Endodermal cell (in vitro differentiated cells): ENCODE measurements around the gene MYBPC3. TPM values are rescaled to one million over a fixed set of nuclear protein-coding genes. Genes with fewer than 3 reads are reported as not detected.

Experiments used
- DNase-seq: peaks from one replicate; pipeline ENCODE4 v3.0.0-alpha.2; 2017
- H3K27ac ChIP-seq: 2 replicates; pipeline ENCODE4 v1.5.1; 2013; ENCODE audit warnings: mild to moderate bottlenecking, low read depth, low read length, moderate library complexity
- H3K27me3 ChIP-seq: 2 replicates; pipeline ENCODE4 v1.6.1; 2013; ENCODE audit warnings: mild to moderate bottlenecking, low read length, moderate library complexity; ENCODE audit not compliant: insufficient read depth, control insufficient read depth, poor library complexity, severe bottlenecking
- H3K36me3 ChIP-seq: 2 replicates; pipeline ENCODE4 v1.7.0; 2013; ENCODE audit warnings: mild to moderate bottlenecking, low read length, moderate library complexity; ENCODE audit not compliant: control insufficient read depth, insufficient read depth
- H3K4me1 ChIP-seq: one replicate; pipeline ENCODE4 v1.7.0; 2013; ENCODE audit warnings: low read length; ENCODE audit not compliant: control insufficient read depth, insufficient read depth
- H3K4me3 ChIP-seq: 2 replicates; pipeline ENCODE4 v1.5.1; 2013; ENCODE audit warnings: mild to moderate bottlenecking, low read length, moderate library complexity
- H3K9ac ChIP-seq: 2 replicates; pipeline ENCODE4 v1.6.1; 2013; ENCODE audit warnings: mild to moderate bottlenecking, low read length, moderate library complexity; ENCODE audit not compliant: poor library complexity, severe bottlenecking; ENCODE audit errors: extremely low read depth
- H3K9me3 ChIP-seq: 2 replicates; pipeline ENCODE4 v1.6.1; 2013; ENCODE audit warnings: mild to moderate bottlenecking, low read length, moderate library complexity; ENCODE audit not compliant: control insufficient read depth
- H3K27ac Mint-ChIP-seq: 2 replicates; pipeline ENCODE4 v1.8.0; 2020; ENCODE audit warnings: mixed read lengths
- H3K27me3 Mint-ChIP-seq: 2 replicates; pipeline ENCODE4 v1.8.0; 2021; ENCODE audit warnings: mild to moderate bottlenecking, mixed read lengths; ENCODE audit not compliant: insufficient read depth
- H3K36me3 Mint-ChIP-seq: 2 replicates; pipeline ENCODE4 v1.8.0; 2020; ENCODE audit warnings: low read depth, mixed read lengths
- H3K4me1 Mint-ChIP-seq: 2 replicates; pipeline ENCODE4 v1.8.0; 2020; ENCODE audit warnings: mixed read lengths
- H3K4me3 Mint-ChIP-seq: 2 replicates; pipeline ENCODE4 v1.8.0; 2020; ENCODE audit warnings: mild to moderate bottlenecking, moderate library complexity, mixed read lengths
- H3K9me3 Mint-ChIP-seq: 2 replicates; pipeline ENCODE4 v1.8.0; 2020; ENCODE audit warnings: mild to moderate bottlenecking, mixed read lengths
- WGBS, 2 experiments: methylation state at CpG; one replicate each; pipeline versions ENCODE4 v1.1.5 to v1.1.7; 2013; ENCODE audit warnings: missing lambda C conversion rate in 2 of 2, mixed read lengths in 1 of 2; ENCODE audit not compliant: insufficient coverage in 1 of 2, insufficient read length in 1 of 2; 5-methylcytosine and 5-hydroxymethylcytosine counted together
- total RNA-seq, 2 donors: library from RNA; stranded (reverse); fragmentation: NEBNext Ultra II Directional in 1 of 2; extraction: Animal tissue kit (Norgen Biotek cat#: 25700) in 1 of 2; gene quantifications; 2 replicates in 1 of 2; 3 replicates in 1 of 2; pipeline ENCODE4 v1.2.1, GENCODE V29; 2021
- TF ChIP-seq, protein P1 (sequence below): fragments of 200-600 bp; sonication (generic); conservative IDR thresholded peaks from 2 replicates; pipeline ENCODE4 v1.5.0; 2021; ENCODE audit warnings: antibody characterized with exemption, mild to moderate bottlenecking

MYBPC3 gene
- total RNA-seq, 2 donors from 2014 or later = 0.07 TPM; not detected in 1

DNA sequence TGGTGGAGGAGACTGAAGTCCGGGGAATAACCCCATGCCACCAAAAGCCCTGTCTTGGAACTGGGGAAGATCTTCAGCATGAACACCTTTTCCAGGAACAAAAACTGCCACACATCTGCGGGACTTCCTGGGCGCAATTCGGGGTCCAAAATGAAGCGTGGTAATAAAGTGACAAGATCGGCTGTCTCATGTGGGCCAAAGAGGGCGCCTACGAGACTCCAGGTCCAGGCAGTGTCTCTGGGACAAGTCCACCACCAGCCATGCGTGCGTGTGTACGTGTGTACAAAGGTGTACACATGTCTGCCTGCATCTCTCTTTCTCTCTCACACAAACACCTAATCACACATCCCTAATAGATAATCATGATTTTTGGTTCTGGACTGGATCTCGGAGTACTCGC lies 8.9 kb upstream of the MYBPC3 start:
- Histone ChIP-seq H3K4me3 (no peak overlapping the region), H3K36me3 (no peaks in the 10 kb centered on the region), H3K9me3 (peaks cover 8% of the 10 kb centered on the region), H3K9ac (no peak overlapping the region), H3K4me1 (no peaks in the 10 kb centered on the region), H3K27me3 (no peaks in the 10 kb centered on the region), H3K27ac (no peak overlapping the region)
- Mint-ChIP-seq H3K9me3 (no peaks in the 10 kb centered on the region), H3K4me1 (no peaks in the 10 kb centered on the region), H3K4me3 (no peak overlapping the region), H3K36me3 (no peaks in the 10 kb centered on the region), H3K27me3 (no peaks in the 10 kb centered on the region), H3K27ac (no peak overlapping the region)
- TF ChIP-seq, protein P1, sequence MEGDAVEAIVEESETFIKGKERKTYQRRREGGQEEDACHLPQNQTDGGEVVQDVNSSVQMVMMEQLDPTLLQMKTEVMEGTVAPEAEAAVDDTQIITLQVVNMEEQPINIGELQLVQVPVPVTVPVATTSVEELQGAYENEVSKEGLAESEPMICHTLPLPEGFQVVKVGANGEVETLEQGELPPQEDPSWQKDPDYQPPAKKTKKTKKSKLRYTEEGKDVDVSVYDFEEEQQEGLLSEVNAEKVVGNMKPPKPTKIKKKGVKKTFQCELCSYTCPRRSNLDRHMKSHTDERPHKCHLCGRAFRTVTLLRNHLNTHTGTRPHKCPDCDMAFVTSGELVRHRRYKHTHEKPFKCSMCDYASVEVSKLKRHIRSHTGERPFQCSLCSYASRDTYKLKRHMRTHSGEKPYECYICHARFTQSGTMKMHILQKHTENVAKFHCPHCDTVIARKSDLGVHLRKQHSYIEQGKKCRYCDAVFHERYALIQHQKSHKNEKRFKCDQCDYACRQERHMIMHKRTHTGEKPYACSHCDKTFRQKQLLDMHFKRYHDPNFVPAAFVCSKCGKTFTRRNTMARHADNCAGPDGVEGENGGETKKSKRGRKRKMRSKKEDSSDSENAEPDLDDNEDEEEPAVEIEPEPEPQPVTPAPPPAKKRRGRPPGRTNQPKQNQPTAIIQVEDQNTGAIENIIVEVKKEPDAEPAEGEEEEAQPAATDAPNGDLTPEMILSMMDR = no peak
- WGBS, 2 experiments = 91 to 96% methylated on average over 9 to 13 of the region's 13 CpGs
- DNase-seq = peak; percentile 47

DNA sequence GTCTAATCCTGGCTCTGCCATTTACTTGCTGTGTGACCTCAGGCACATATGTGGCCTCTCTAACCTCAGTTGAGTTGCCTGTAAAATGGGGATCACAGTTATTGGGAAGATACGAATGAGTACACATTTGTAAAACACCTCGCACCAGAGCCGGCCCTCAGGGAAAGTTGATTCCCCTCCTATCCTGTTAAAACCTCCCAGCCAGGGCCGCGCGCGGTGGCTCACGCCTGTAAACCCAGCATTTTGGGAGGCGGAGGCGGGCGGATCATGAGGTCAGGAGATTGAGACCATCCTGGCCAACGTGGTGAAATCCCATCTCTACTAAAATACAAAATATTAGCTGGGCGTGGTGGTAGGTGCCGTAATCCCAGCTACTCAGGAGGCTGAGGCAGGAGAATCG lies 7.8 kb upstream of the MYBPC3 start:
- WGBS, 2 experiments = 96 to 97% methylated on average over 6 to 15 of the region's 15 CpGs
- no peaks in the 10 kb centered on the region for H3K36me3 Mint-ChIP-seq

DNA sequence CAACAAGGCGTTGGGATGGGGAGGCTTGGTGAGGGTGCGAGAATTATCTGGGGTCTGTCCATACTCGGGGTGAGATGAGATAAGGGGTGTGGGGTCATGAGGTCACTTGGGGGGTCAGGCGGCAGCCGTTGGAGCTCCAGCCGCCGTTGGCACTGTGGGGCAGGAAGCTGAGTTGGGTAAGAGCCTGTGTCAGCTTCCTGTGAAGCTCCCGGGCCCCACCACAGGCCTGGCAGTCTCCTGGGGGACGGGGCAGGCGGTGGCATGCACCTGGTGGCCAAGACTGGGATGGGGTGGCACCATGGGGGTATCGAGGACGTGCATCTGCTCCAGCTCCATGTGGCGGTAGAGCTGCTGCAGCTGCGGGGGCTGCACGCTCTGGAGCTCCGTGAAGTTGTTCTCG lies 7.1 kb upstream of the MYBPC3 start:
- Mint-ChIP-seq H3K9me3 (no peaks in the 10 kb centered on the region), H3K27me3 (no peaks in the 10 kb centered on the region), H3K4me3 (no peak overlapping the region), H3K4me1 (peaks cover under 1% of the 10 kb centered on the region), H3K27ac (peak overlapping the region; percentile 7), H3K36me3 (no peaks in the 10 kb centered on the region)
- Histone ChIP-seq H3K4me3 (no peak overlapping the region), H3K9me3 (peaks cover 9% of the 10 kb centered on the region), H3K27ac (no peak overlapping the region), H3K27me3 (no peaks in the 10 kb centered on the region), H3K9ac (no peak overlapping the region), H3K4me1 (no peaks in the 10 kb centered on the region), H3K36me3 (no peaks in the 10 kb centered on the region)
- no peak for DNase-seq
- WGBS, 2 experiments = 92% methylated on average over 6 to 17 of the region's 17 CpGs
- TF ChIP-seq, protein P1 = no peak

More for the DNA sequence above, 7.8 kb upstream of the MYBPC3 start:
- Histone ChIP-seq H3K36me3 (no peaks in the 10 kb centered on the region), H3K27ac (no peak overlapping the region), H3K4me3 (no peak overlapping the region), H3K27me3 (no peaks in the 10 kb centered on the region), H3K9ac (no peak overlapping the region), H3K9me3 (peaks cover 9% of the 10 kb centered on the region), H3K4me1 (no peaks in the 10 kb centered on the region)
- Mint-ChIP-seq H3K4me1 (no peaks in the 10 kb centered on the region), H3K4me3 (no peak overlapping the region), H3K27me3 (no peaks in the 10 kb centered on the region), H3K27ac (no peak overlapping the region), H3K9me3 (no peaks in the 10 kb centered on the region)
- no peak for DNase-seq
- TF ChIP-seq, protein P1 = no peak
